ENCODE data around the gene POU2AF1.

The POU2AF1 gene

GRCh38 chr11:111307472-111308108, 71.5 kb downstream of the POU2AF1 start:
- Histone ChIP-seq H3K4me1 (ENCODE audit: control insufficient read depth, insufficient read depth, low read length) (peaks cover 10% of the 10 kb centered on the region), H3K27me3 (ENCODE audit: control insufficient read depth, insufficient read depth, low read length) (no peaks in the 10 kb centered on the region; the same call in 1 of the 2 replicates), H3K9me3 (ENCODE audit: control insufficient read depth, insufficient read depth, low read depth, low read length) (no peaks in the 10 kb centered on the region), H3K4me3 (ENCODE audit: low read depth, low read length) (no peak overlapping the region), H3K27ac (ENCODE audit: low read depth, low read length) (no peak overlapping the region), H3K36me3 (ENCODE audit: control insufficient read depth, insufficient read depth, low read length) (no peaks in the 10 kb centered on the region), H3K9ac (ENCODE audit: low read length) (no peak overlapping the region)

- Histone ChIP-seq H3K4me1 (ENCODE audit: control insufficient read depth, insufficient read depth, low read length) (peaks cover 12% of the 10 kb centered on the region), H3K27ac (ENCODE audit: low read depth, low read length) (no peak overlapping the region), H3K27me3 (ENCODE audit: control insufficient read depth, insufficient read depth, low read length) (peaks cover 4% of the 10 kb centered on the region; the same call in 1 of the 2 replicates), H3K9me3 (ENCODE audit: control insufficient read depth, insufficient read depth, low read depth, low read length) (no peaks in the 10 kb centered on the region), H3K36me3 (ENCODE audit: control insufficient read depth, insufficient read depth, low read length) (no peaks in the 10 kb centered on the region), H3K4me3 (ENCODE audit: low read depth, low read length) (no peak overlapping the region), H3K9ac (ENCODE audit: low read length) (no peak overlapping the region)
Measured at GRCh38 chr11:111306321-111306720, 72.8 kb downstream of the POU2AF1 start.

- Histone ChIP-seq H3K4me1 (ENCODE audit: control insufficient read depth, insufficient read depth, low read length) (peaks cover 12% of the 10 kb centered on the region), H3K9me3 (ENCODE audit: control insufficient read depth, insufficient read depth, low read depth, low read length) (no peaks in the 10 kb centered on the region)
Measured at GRCh38 chr11:111305876-111306275, 73.2 kb downstream of the POU2AF1 start.

GRCh38 chr11:111305162-111305802, 73.8 kb downstream of the POU2AF1 start:
- no peaks in the 10 kb centered on the region for H3K9me3 ChIP-seq (ENCODE audit: control insufficient read depth, insufficient read depth, low read depth, low read length)
- no peak overlapping the region for H3K27ac ChIP-seq (ENCODE audit: low read depth, low read length)
- H3K4me1 ChIP-seq (ENCODE audit: control insufficient read depth, insufficient read depth, low read length) = peaks cover 12% of the 10 kb centered on the region
- H3K9ac ChIP-seq (ENCODE audit: low read length) = no peak overlapping the region
- H3K36me3 ChIP-seq (ENCODE audit: control insufficient read depth, insufficient read depth, low read length) = no peaks in the 10 kb centered on the region
- H3K4me3 ChIP-seq (ENCODE audit: low read depth, low read length) = no peak overlapping the region
- peaks cover 14% of the 10 kb centered on the region for H3K27me3 ChIP-seq (ENCODE audit: control insufficient read depth, insufficient read depth, low read length)

More at GRCh38 chr11:111305876-111306275, 73.2 kb downstream of the POU2AF1 start:
- Histone ChIP-seq H3K27me3 (ENCODE audit: control insufficient read depth, insufficient read depth, low read length) (peaks cover 8% of the 10 kb centered on the region), H3K9ac (ENCODE audit: low read length) (no peak overlapping the region), H3K4me3 (ENCODE audit: low read depth, low read length) (no peak overlapping the region), H3K27ac (ENCODE audit: low read depth, low read length) (no peak overlapping the region), H3K36me3 (ENCODE audit: control insufficient read depth, insufficient read depth, low read length) (no peaks in the 10 kb centered on the region)

GRCh38 chr11:111303461-111303860, 75.6 kb downstream of the POU2AF1 start:
- H3K27me3 ChIP-seq (ENCODE audit: control insufficient read depth, insufficient read depth, low read length) = peaks cover 33% of the 10 kb centered on the region

GRCh38 chr11:111302298-111302697, 76.8 kb downstream of the POU2AF1 start:
- peaks cover 44% of the 10 kb centered on the region for H3K27me3 ChIP-seq (ENCODE audit: control insufficient read depth, insufficient read depth, low read length)
- no peak overlapping the region for H3K9ac ChIP-seq (ENCODE audit: low read length)
- H3K36me3 ChIP-seq (ENCODE audit: control insufficient read depth, insufficient read depth, low read length) = no peaks in the 10 kb centered on the region
- H3K4me3 ChIP-seq (ENCODE audit: low read depth, low read length) = no peak overlapping the region
- no peaks in the 10 kb centered on the region for H3K9me3 ChIP-seq (ENCODE audit: control insufficient read depth, insufficient read depth, low read depth, low read length)
- H3K4me1 ChIP-seq (ENCODE audit: control insufficient read depth, insufficient read depth, low read length) = peaks cover 16% of the 10 kb centered on the region
- no peak overlapping the region for H3K27ac ChIP-seq (ENCODE audit: low read depth, low read length)

More at GRCh38 chr11:111303461-111303860, 75.6 kb downstream of the POU2AF1 start:
- H3K4me1 ChIP-seq (ENCODE audit: control insufficient read depth, insufficient read depth, low read length) = peaks cover 12% of the 10 kb centered on the region
- no peaks in the 10 kb centered on the region for H3K36me3 ChIP-seq (ENCODE audit: control insufficient read depth, insufficient read depth, low read length)
- no peak overlapping the region for H3K4me3 ChIP-seq (ENCODE audit: low read depth, low read length)
- no peak overlapping the region for H3K9ac ChIP-seq (ENCODE audit: low read length)
- H3K27ac ChIP-seq (ENCODE audit: low read depth, low read length) = no peak overlapping the region
- H3K9me3 ChIP-seq (ENCODE audit: control insufficient read depth, insufficient read depth, low read depth, low read length) = no peaks in the 10 kb centered on the region
